ENCODE data around the gene DLG2. TPM values are rescaled to one million over a fixed set of nuclear protein-coding genes. Genes with fewer than 3 reads are reported as not detected.

Gene DLG2
- total and polyA plus RNA-seq, 2 of the 8 experiments (the other 6 are each of a cell fraction or from before 2014, with no cell fraction given): 1.7 to 14.3 TPM

GRCh38 chr11:85266646-85267045, 360.5 kb downstream of the DLG2 start:
- no peaks in the 10 kb centered on the region for H3K79me1 ChIP-seq (ENCODE audit: low read depth, low read length)
- no peak for FAIRE-seq
- 85% methylated on average over 1 of the region's 1 CpG; no CpG with 5 or more reads in 1 of the 2 experiments for WGBS, 2 experiments (ENCODE audit: extremely low coverage in 1 of 2, insufficient coverage in 1 of 2, insufficient read length in 1 of 2, insufficient replicate concordance in 2 of 2, low coverage in 1 of 2, low lambda C conversion rate in 2 of 2, missing lambda C conversion rate in 1 of 2)
- TF ChIP-seq KDM1A (IDR thresholded peaks at IDR 0.05; ENCODE audit: borderline replicate concordance, low read length): no peak
- TF ChIP-seq SP2 (IDR thresholded peaks at IDR 0.05; ENCODE audit: low read length): no peak
- no peak for TF ChIP-seq ATF3 (IDR thresholded peaks at IDR 0.05; ENCODE audit: insufficient read depth, low read depth, low read length)
- TF ChIP-seq ASH2L (IDR thresholded peaks at IDR 0.05; ENCODE audit: low read length): no peak
- TF ChIP-seq FOSL1 (IDR thresholded peaks at IDR 0.05; ENCODE audit: insufficient read depth, low read depth, low read length): no peak
- no peak for TF ChIP-seq SP1 (IDR thresholded peaks at IDR 0.05; ENCODE audit: low read depth, low read length)
- TF ChIP-seq EP300 (IDR thresholded peaks at IDR 0.05; ENCODE audit: borderline replicate concordance in 1 of 2, low read depth in 2 of 2, low read length in 2 of 2): no peak
- TF ChIP-seq SP4 (IDR thresholded peaks at IDR 0.05; ENCODE audit: low read length): no peak
- no peak for TF ChIP-seq CBX8 (IDR thresholded peaks at IDR 0.05; ENCODE audit: borderline replicate concordance, low read depth, low read length)
- no peak for TF ChIP-seq ATF2 (IDR thresholded peaks at IDR 0.05; ENCODE audit: low read length)

More at GRCh38 chr11:85266646-85267045, 360.5 kb downstream of the DLG2 start:
- H2BK15ac ChIP-seq (ENCODE audit: low read length): no peak overlapping the region
- H2AK5ac ChIP-seq (ENCODE audit: low read depth, low read length): no peak overlapping the region
- no peaks in the 10 kb centered on the region for H3K79me2 ChIP-seq (ENCODE audit: control insufficient read depth in 1 of 2, insufficient read depth in 2 of 2, low read length in 2 of 2)
- ChIA-PET CTCF (ENCODE audit: partially characterized antibody) (interaction anchor here (0.7 kb wide), 1 partner anchor 910 kb away, joined by 3 read pairs; no protein-coding TSS in a partner anchor), POLR2A (ENCODE audit: partially characterized antibody) (no interaction called here)
- no peak overlapping the region for H2BK5ac ChIP-seq (ENCODE audit: low read depth, low read length)
- no peak overlapping the region for H2AFZ ChIP-seq (ENCODE audit: low read length)
- DNase-seq (ENCODE audit: low read depth in 1 of 2, low spot score in 2 of 2): no peak
- no peak overlapping the region for H4K91ac ChIP-seq (replicated peaks; ENCODE audit: insufficient read length, low read length)
- H3K4me2 ChIP-seq (ENCODE audit: insufficient read depth in 1 of 2, low read depth in 2 of 2, low read length in 2 of 2): no peak overlapping the region
- no peaks in the 10 kb centered on the region for H4K20me1 ChIP-seq (replicated peaks in 1 of 2; ENCODE audit: control insufficient read depth in 1 of 2, insufficient read depth in 2 of 2, low read length in 2 of 2)
- no peak overlapping the region for H2BK12ac ChIP-seq (ENCODE audit: low read depth, low read length)
- no peak overlapping the region for H3K14ac ChIP-seq (ENCODE audit: insufficient read length)
- H3K23ac ChIP-seq (ENCODE audit: insufficient read length): no peak overlapping the region
- H4K5ac ChIP-seq (ENCODE audit: insufficient read length, low read depth, low read length): no peak overlapping the region
- H4K8ac ChIP-seq (ENCODE audit: extremely low read depth, insufficient read depth, low read length): no peak overlapping the region
- no peaks in the 10 kb centered on the region for H3K27me3 ChIP-seq (replicated peaks in 1 of 4; ENCODE audit: control insufficient read depth in 3 of 4, extremely low read depth in 1 of 4, insufficient read depth in 3 of 4, low read length in 3 of 4)
- H3K9me3 ChIP-seq (ENCODE audit: insufficient read depth in 2 of 2, low read depth in 1 of 2, low read length in 1 of 2): 0 out of 4 replicates have a peak, but pooled peaks cover 0 to 3% of the 10 kb centered on the region in 2 experiments
- H3K4ac ChIP-seq (replicated peaks; ENCODE audit: insufficient read length, low read depth, low read length): no peak overlapping the region
- H2BK120ac ChIP-seq (replicated peaks; ENCODE audit: low read depth, low read length): no peak overlapping the region
- no peak overlapping the region for H3K56ac ChIP-seq (replicated peaks; ENCODE audit: insufficient read length, low read depth, low read length)
- no peak overlapping the region for H3K4me3 ChIP-seq (ENCODE audit: extremely low read depth in 1 of 4, insufficient read depth in 2 of 4, low read depth in 3 of 4, low read length in 4 of 4)
- H3K9ac ChIP-seq (replicated peaks in 1 of 4; ENCODE audit: extremely low read depth in 1 of 4, low read depth in 3 of 4, low read length in 3 of 4): no peak overlapping the region
- no peak overlapping the region for H3K27ac ChIP-seq (ENCODE audit: low read depth, low read length)
- H3K23me2 ChIP-seq (ENCODE audit: low read depth, low read length): no peaks in the 10 kb centered on the region
- no peak overlapping the region for H3K18ac ChIP-seq (ENCODE audit: extremely low read depth, low read length)
- no peak overlapping the region for H2BK20ac ChIP-seq (ENCODE audit: low read length)
- no peaks in the 10 kb centered on the region for H3K36me3 ChIP-seq (ENCODE audit: control insufficient read depth in 2 of 4, insufficient read depth in 4 of 4, low read length in 3 of 4)
- peaks cover 0 to 3% (median 0%) of the 10 kb centered on the region in 4 experiments; a peak in 2 of 7 replicates for H3K4me1 ChIP-seq (replicated peaks in 1 of 4; ENCODE audit: control insufficient read depth in 3 of 4, insufficient read depth in 4 of 4, low read length in 3 of 4)
